Right lobe of liver (tissue), 4 donors: ENCODE measurements around the gene SLC24A4.

Experiments
- CTCF ChIP-seq, 4 donors: fragments of 200-600 bp in 3 of 4; fragments of 450-650 bp in 1 of 4; IDR thresholded peaks; one replicate each; pipeline versions ENCODE4 v1.5.1 to v1.8.0; 2016 to 2022; ENCODE audit warnings: antibody characterized with exemption in 4 of 4, mild to moderate bottlenecking in 2 of 4
- POLR2A ChIP-seq: fragments of 450-650 bp; IDR thresholded peaks from one replicate; pipeline ENCODE4 v1.6.1; 2017; ENCODE audit warnings: antibody characterized with exemption, mild to moderate bottlenecking
- donor health status: DM: no; HTN: no; CAD: no.
- donor health status: DM: no; HTN: no; CAD: no.
- donor health status: DM: no; HTN: yes; CAD: no.

GRCh38 chr14:92496191-92496857, 173.4 kb downstream of the SLC24A4 start:
- TF ChIP-seq POLR2A (no peak), CTCF (IDR thresholded peaks at IDR 0.05) (no peak)
